Ascending aorta (tissue), 2 donors: Measurements from ENCODE around the gene TAF1D. TPM values are rescaled to one million over a fixed set of nuclear protein-coding genes. Genes with fewer than 3 reads are reported as not detected.
"Not testable (repeated sequence)": the region's sequence is repeated elsewhere in the genome, so short reads cannot be mapped to it uniquely, and the experiment has no call there.

ENCODE experiments used
- DNase-seq, 2 donors: peaks; one replicate each; pipeline ENCODE4 v3.0.0-alpha.2; 2019; ENCODE audit warnings: low spot score in 2 of 2
- H3K27ac ChIP-seq, 2 donors: fragments of 200-600 bp; sonication (generic); one replicate each; pipeline ENCODE4 v1.5.1; 2016 to 2017; ENCODE audit warnings: mild to moderate bottlenecking in 1 of 2
- H3K27me3 ChIP-seq: fragments of 200-600 bp; sonication (generic); one replicate; pipeline ENCODE4 v1.5.1; 2017
- H3K36me3 ChIP-seq, 2 donors: fragments of 200-600 bp; sonication (generic); one replicate each; pipeline ENCODE4 v1.5.1; 2016
- H3K4me1 ChIP-seq, 2 donors: fragments of 200-600 bp; sonication (generic); one replicate each; pipeline ENCODE4 v1.5.1; 2016 to 2017; ENCODE audit warnings: mild to moderate bottlenecking in 1 of 2
- H3K4me3 ChIP-seq, 2 donors: fragments of 200-600 bp; sonication (generic); one replicate each; pipeline ENCODE4 v1.5.1; 2016 to 2017; ENCODE audit warnings: mild to moderate bottlenecking in 1 of 2
- H3K9me3 ChIP-seq, 2 donors: fragments of 200-600 bp; sonication (generic); one replicate each; pipeline ENCODE4 v1.5.1; 2016
- CTCF ChIP-seq, 3 experiments: fragments of 200-600 bp in 2 of 3; fragments of 450-650 bp in 1 of 3; sonication (generic) in 2 of 3; IDR thresholded peaks; one replicate each; pipeline ENCODE4 v1.5.1; 2016 to 2019; ENCODE audit warnings: antibody characterized with exemption in 3 of 3, mild to moderate bottlenecking in 1 of 3, moderate library complexity in 1 of 3
- intact Hi-C: fragments of 100-400 bp; cut with DNase I; formaldehyde crosslinking; loops from one replicate; pipeline ENCODE4 v1.15.1; 2023
- total RNA-seq: library from RNA; depleted of rRNA; stranded (reverse); fragments of >200 nt; gene quantifications from one replicate; pipeline ENCODE4 v1.1.0, GENCODE V29; 2016

The TAF1D gene
- total RNA-seq, 1 donor from 2014 or later, result 81.1 TPM

DNA sequence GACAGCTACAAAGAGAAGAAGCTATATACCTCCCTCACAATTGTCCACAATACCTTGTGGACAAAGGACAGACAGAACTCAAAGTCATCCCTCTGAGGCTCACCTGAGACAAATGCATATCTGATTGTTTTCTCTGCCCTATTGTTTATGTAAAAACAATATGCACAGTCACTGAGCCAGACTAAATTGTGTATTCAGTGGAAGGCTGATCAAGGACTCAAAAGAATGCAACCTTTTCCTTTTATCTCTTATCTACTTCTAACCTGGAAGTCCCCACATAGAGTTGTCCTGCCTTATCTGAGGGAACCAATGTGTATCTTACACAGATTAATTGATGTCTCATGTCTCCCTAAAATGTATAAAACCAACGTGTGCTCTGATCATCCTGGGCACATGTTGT lies 28.9 kb upstream of the TAF1D start:
- Histone ChIP-seq H3K36me3 (no peaks in the 10 kb centered on the region), H3K27me3 (no peaks in the 10 kb centered on the region), H3K27ac (no peak overlapping the region), H3K4me1 (no peaks in the 10 kb centered on the region), H3K9me3 (no peaks in the 10 kb centered on the region), H3K4me3 (no peak overlapping the region)
- intact Hi-C loops, result no loop called here
- TF ChIP-seq CTCF (IDR thresholded peaks at IDR 0.05), result no peak
- no peak for DNase-seq

DNA sequence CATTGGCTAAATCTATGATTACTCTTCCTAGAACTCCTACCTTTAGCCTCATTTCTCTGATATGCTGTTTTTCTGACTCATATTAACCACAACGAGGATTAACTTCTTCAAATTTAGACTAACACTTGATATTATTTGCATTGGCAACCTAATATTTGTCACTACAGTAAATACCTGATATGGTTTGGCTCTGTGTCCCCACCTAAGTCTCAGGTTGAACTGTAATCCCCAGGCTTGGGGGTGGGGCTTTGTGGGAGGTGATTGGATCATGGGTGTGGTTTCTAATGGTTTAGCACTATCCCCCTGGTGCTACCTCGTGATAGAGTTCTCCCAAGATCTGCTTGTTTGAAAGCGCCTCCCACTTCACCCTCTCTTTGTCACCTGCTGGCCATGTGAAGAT lies 25.7 kb upstream of the TAF1D start:
- Histone ChIP-seq H3K4me1 (no peaks in the 10 kb centered on the region), H3K4me3 (no peak overlapping the region), H3K9me3 (no peaks in the 10 kb centered on the region), H3K27ac (no peak overlapping the region), H3K27me3 (no peaks in the 10 kb centered on the region), H3K36me3 (peaks cover 8 to 20% of the 10 kb centered on the region in 2 donors)
- DNase-seq, result no peak
- intact Hi-C loops, result no loop called here
- TF ChIP-seq CTCF (IDR thresholded peaks at IDR 0.05), result no peak

DNA sequence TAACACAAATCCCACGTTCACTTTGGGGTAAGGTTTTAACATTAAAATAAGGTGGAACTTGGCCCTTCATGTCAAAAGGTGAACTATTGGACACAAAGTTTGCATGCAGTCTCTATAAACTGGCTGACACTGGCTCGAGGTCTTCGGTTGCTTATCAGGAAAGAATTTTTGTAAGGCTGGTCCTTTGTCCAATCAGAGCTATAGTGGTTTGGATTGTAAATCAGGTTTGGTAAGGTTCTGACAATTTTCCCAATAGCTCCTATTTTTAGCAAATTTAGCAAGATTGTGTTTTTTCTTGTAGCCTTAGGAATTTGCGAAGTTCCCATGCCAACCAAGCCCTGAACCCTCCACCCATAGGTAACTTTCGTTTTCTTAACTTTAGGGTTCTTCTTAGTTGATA lies 25.2 kb upstream of the TAF1D start:
- Histone ChIP-seq H3K27me3 (no peaks in the 10 kb centered on the region), H3K4me1 (no peaks in the 10 kb centered on the region), H3K27ac (no peak overlapping the region), H3K36me3 (peaks cover 10 to 23% of the 10 kb centered on the region in 2 donors), H3K9me3 (no peaks in the 10 kb centered on the region), H3K4me3 (no peak overlapping the region)
- DNase-seq, result no peak
- intact Hi-C loops, result no loop called here
- no peak for TF ChIP-seq CTCF (IDR thresholded peaks at IDR 0.05)

DNA sequence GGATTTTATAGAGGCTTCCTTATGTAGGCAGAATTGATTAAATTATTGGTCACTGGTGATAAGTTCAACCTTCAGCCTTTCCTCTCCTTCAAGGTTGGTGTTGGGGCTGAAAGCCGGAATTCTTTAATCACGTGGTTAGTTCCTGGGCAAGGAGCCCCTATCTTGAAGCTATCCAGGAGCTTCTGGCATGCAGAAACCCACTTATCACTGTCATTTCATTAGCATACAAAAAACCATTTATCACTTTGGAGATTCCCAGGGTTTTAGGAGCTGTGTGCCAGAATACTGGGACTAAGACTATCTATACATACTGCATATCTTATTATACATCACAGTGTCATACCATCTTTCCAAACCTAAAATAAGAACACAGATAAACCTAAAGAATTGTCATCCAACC lies 24.3 kb upstream of the TAF1D start:
- Histone ChIP-seq H3K4me1 (no peaks in the 10 kb centered on the region), H3K36me3 (peaks cover 19 to 31% of the 10 kb centered on the region in 2 donors), H3K9me3 (no peaks in the 10 kb centered on the region), H3K27ac (no peak overlapping the region), H3K27me3 (no peaks in the 10 kb centered on the region), H3K4me3 (no peak overlapping the region)
- TF ChIP-seq CTCF (IDR thresholded peaks at IDR 0.05), result no peak
- DNase-seq, result no peak
- intact Hi-C loops, result no loop called here

- Histone ChIP-seq H3K27me3 (no peaks in the 10 kb centered on the region), H3K27ac (no peak overlapping the region), H3K9me3 (no peaks in the 10 kb centered on the region), H3K4me1 (no peaks in the 10 kb centered on the region), H3K36me3 (peaks cover 49 to 67% of the 10 kb centered on the region in 2 donors), H3K4me3 (no peak overlapping the region)
- intact Hi-C loops, result no loop called here
- TF ChIP-seq CTCF (IDR thresholded peaks at IDR 0.05), result no peak
- no peak for DNase-seq
Observed at GRCh38 chr11:93761910-93762309, 20.6 kb upstream of the TAF1D start.

- intact Hi-C loops, H3K4me1 ChIP-seq, H3K9me3 ChIP-seq, DNase-seq, H3K27ac ChIP-seq, H3K4me3 ChIP-seq, H3K27me3 ChIP-seq: not testable (repeated sequence)
- H3K36me3 ChIP-seq, result peaks cover 62 to 78% of the 10 kb centered on the region in 2 donors
Observed at GRCh38 chr11:93759123-93759522, 17.8 kb upstream of the TAF1D start.
